H1 (cell line): Measurements from ENCODE around the gene R3HCC1L. TPM values are rescaled to one million over a fixed set of nuclear protein-coding genes. Genes with fewer than 3 reads are reported as not detected.

Source experiments
- BCL11A ChIP-seq, 2 experiments: IDR thresholded peaks; one replicate each; pipeline ENCODE4 v1.6.1; 2011; ENCODE audit warnings: low read depth in 2 of 2, low read length in 2 of 2, mild to moderate bottlenecking in 2 of 2
- CHD2 ChIP-seq: IDR thresholded peaks from 2 replicates; pipeline ENCODE4 v1.6.1; 2012; ENCODE audit warnings: low read length, improper control_type of control experiment
- KDM4A ChIP-seq: IDR thresholded peaks from one replicate; pipeline ENCODE4 v1.7.1; 2012; ENCODE audit warnings: low read depth, mild to moderate bottlenecking, moderate library complexity, low read length, inconsistent platforms; ENCODE audit not compliant: severe bottlenecking
- RBBP5 ChIP-seq: IDR thresholded peaks from 2 replicates; pipeline ENCODE4 v1.7.1; 2012; ENCODE audit warnings: low read depth, mild to moderate bottlenecking, inconsistent platforms, low read length, moderate library complexity, borderline replicate concordance
- SAP30 ChIP-seq: fragments of 300-600 bp; sonication (generic); IDR thresholded peaks from 2 replicates; pipeline ENCODE4 v1.7.1; 2012; ENCODE audit warnings: low read length, moderate library complexity, mild to moderate bottlenecking, inconsistent platforms; ENCODE audit not compliant: insufficient read depth, insufficient replicate concordance
- polyA plus RNA-seq, 7 experiments: library from polyadenylated mRNA; depleted of rRNA in 3 of 7; stranded (reverse) in 5 of 7; unstranded in 2 of 7; fragments of >200 nt in 5 of 7; fragments of 200-250 nt in 2 of 7; gene quantifications; 1 replicate in 5 of 7; 2 replicates in 1 of 7; 4 replicates in 1 of 7; pipeline versions ENCODE4 v1.2.1 to v1.2.3, GENCODE V29; 2011 to 2013; ENCODE audit warnings: missing spikeins in 2 of 7, mixed read lengths in 2 of 7
- total RNA-seq: library from RNA; stranded (reverse); fragmentation: NEBNext Ultra II Directional; extraction: Animal tissue kit (Norgen Biotek cat#: 25700); gene quantifications from 2 replicates; pipeline ENCODE4 v1.2.1, GENCODE V29; 2021
- TF ChIP-seq, protein P1 (sequence below): IDR thresholded peaks from 2 replicates; pipeline ENCODE4 v1.6.1; 2012; ENCODE audit warnings: inconsistent platforms

The R3HCC1L gene
- total and polyA plus RNA-seq, 2 of the 8 experiments (the other 6 are each of a cell fraction or from before 2014, with no cell fraction given) = 6.9 to 13.9 TPM

GRCh38 chr10:98202378-98202777 is 67.9 kb downstream of the R3HCC1L start (continued):
- TF ChIP-seq SAP30 (no peak), BCL11A (IDR thresholded peaks at IDR 0.05; ENCODE audit: low read depth in 2 of 2, low read length in 2 of 2) (no peak), RBBP5 (no peak), KDM4A (no peak), CHD2 (no peak)
- TF ChIP-seq, protein P1, sequence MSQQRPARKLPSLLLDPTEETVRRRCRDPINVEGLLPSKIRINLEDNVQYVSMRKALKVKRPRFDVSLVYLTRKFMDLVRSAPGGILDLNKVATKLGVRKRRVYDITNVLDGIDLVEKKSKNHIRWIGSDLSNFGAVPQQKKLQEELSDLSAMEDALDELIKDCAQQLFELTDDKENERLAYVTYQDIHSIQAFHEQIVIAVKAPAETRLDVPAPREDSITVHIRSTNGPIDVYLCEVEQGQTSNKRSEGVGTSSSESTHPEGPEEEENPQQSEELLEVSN = no peak
